ENCODE data around the gene SEPTIN3.
A peak's percentile ranks its signal among the peaks of the same experiment; 100 is the strongest.

SEPTIN3 gene

GRCh38 chr22:41976961-41977566 lies 7.8 kb downstream of the SEPTIN3 start:
- no peak for DNase-seq

GRCh38 chr22:41978732-41979131 lies 9.5 kb downstream of the SEPTIN3 start:
- no peak for DNase-seq

DNA sequence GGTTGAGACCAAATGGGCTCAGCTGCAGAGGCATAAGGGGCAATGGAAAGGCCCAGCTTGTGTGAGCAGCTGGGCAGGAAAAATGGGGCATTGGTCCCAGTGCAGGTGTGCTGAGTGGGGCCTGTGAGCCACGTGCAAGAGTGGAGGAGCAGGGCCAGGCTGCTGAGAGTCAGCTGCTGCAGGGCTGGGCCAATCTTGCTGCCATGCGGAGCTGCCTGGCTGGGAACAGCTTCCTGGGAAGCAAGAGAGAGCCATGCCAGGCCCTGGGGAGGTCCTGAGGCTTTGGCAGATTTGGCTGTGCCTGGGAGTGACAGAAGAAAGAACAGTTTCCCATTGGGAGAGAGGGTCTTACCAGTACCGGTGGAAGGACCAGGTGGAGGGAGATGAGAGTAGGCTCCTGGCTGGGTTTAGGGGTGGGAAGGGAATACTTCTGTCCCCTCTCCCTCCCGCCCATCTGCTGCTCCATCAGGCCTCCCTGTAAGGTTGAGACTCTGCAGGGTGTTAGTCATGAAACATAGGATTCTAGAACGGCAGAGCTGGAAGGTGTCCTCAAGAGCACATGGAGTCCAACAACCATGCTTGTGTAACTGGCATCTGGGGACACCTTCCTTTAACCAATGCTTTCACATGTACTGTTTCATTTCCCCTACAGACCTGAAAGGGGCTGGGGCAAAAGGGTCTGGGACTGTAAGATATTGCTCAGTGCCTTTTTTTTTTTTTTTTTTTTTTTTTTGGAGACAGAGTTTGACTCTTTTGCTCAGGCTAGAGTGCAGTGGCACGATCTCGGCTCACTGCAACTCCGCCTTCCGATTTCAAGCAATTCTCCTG lies 10.4 kb downstream of the SEPTIN3 start:
- no peak for DNase-seq

GRCh38 chr22:41982865-41983264 lies 13.6 kb downstream of the SEPTIN3 start:
- no peak for DNase-seq

- no peak for DNase-seq
Measured at GRCh38 chr22:41983513-41984405, 14.5 kb downstream of the SEPTIN3 start.

DNA sequence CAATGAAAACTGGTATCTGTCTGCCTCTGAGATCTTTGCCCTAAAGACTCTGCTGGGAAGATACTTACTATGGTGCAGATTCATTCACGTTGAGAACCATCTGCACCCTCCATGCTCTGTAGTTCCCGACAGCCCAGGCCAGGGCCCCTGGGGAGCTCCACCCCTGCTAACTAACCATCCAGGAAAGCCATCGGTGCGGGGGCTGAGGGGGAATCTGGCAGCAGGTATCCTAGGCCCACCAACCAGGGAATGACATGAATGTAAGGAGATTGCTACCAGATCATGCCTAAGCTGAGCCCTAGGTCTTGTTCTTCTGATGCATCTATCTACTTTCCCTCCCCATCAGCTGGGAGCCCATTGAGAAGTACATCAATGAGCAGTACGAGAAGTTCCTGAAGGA lies 18.0 kb downstream of the SEPTIN3 start:
- no peak for DNase-seq

DNA sequence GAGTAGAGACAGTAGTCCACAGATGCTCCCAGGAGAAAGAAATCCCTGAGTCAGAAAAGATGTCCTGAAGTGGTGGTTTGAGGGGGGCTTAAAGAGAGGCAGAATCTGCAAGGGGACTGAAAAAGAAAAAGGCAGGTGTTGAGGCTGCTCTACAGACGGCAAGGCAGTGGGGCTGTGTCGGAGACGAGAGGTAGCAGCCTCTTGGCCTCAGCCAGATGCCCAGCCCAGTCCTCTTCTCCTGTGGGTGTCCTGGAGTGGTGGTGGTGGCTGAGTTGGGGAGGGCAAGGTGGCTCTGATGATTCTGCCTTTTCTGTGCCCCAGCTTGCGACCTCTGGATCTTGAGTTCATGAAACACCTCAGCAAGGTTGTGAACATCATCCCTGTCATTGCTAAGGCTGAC lies 20.0 kb downstream of the SEPTIN3 start:
- DNase-seq: no peak

DNA sequence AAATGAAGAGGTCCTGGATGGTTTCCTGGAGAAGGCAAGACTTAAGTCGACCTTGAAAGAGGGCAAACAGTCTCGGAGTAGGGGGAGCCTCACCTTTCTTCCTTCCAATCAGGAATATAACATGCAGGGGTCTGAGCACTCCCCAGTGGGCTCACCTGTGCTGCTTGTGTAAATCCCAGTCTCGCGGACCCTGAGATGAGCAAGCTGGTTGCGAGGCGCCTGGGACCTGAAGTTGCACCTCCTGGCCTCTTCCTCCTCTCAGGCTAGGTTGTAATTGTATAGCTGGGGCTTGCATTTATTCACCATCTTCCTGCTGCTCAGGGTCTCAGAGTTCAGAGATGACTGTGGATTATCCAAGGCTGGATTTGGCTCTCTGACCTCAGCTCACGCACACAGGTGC lies 21.9 kb downstream of the SEPTIN3 start:
- no peak for DNase-seq

DNA sequence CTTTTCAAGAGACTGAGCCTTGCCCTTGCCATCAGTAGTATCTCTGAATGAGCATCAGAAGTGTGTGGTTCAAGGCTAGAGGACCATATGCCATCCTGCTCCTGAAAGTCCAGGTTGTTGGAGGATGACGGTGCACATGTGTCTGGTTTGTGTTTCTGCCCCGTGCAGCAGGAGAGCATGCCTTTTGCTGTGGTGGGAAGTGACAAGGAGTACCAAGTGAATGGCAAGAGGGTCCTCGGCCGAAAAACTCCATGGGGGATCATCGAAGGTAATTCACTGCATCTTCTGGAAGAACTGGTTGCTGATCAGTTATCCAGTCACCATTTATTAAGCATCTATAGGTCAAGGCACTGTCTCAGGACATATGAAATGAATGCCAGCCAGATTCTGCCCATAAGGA lies 23.3 kb downstream of the SEPTIN3 start:
- DNase-seq: no peak

DNA sequence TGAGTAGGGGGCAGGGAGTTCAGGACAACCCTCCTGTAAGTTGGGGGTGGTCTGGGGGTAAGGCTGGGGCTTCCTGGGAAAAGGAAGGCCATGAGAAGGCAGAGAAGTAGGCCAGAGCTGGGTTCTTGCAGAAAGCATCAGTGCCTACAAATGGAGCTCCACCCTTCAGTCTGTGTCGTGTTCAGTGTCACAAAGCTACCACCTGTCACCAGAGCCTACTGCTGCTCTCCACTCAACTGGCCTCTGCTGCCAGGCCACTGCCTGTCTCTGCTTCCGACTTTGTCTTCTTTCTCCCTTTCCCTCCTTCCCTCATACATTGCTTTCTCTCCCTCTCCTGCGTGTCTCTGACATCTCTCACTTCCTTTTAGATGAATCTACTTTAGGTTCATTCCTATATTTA lies 26.0 kb downstream of the SEPTIN3 start:
- DNase-seq: no peak

DNA sequence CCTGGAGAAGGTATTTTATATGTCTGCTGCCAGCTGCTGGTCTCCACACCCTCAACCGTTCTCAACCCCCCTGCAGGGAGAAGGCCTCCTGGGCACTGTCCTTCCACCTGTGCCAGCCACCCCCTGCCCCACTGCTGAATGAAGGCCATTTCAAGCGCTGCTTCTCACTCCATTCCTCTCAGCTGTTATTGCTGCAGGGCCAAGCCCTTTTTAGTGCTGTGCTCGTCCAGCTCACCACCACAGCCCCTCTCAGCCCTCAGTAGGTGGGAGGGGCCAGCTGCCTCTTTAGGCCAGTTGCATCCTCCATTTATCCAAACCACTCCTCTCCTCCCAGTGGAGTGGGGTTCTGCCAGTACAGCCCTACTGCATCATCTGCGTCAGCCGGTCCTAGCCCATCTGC lies 27.6 kb downstream of the SEPTIN3 start:
- DNase-seq: no peak

- peak; percentile 82 for DNase-seq
Measured at GRCh38 chr22:41998361-41999261, 29.4 kb downstream of the SEPTIN3 start, which contains the start of gene WBP2NL. Gene WBP2NL (plus strand): TSS chr22:41998788. CDS start chr22:41998819, 31 bp downstream.

DNA sequence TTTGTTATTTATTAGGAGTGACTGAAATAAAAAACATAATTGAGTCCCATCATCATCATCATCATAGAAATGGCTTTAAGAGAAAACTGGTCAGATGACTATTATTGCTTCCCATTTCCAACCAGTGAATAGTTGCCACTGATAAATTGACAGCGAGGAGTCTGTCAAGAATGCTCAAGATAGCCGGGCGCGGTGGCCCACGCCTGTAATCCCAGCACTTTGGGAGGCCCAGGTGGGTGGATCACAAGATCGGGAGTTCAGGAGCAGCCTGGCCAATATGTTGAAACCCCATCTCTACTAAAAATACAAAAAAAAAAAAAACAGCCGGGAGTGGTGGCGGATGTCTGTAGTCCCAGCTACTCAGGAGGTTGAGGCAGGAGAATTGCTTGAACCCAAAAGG lies 31.2 kb downstream of the SEPTIN3 start:
- no peak for DNase-seq

DNA sequence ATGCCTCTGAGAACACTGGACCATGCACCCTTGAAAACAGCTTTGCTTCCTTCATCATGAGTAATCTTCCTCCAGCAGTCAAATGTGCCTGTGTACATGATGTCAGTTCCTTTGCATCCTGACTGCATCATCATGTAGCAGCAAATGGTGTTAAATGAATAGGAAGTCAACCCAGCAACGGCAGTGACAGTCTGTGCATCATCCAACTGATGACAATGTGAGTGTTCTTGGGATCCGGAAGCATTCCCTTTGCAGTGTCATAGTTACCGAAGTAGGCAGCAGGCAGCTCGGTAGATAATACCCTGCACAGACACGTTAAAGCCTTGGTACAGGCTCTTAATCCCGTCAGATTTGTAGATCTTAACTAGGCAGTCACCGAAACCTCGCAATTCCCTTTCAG lies 31.9 kb downstream of the SEPTIN3 start:
- DNase-seq: no peak

DNA sequence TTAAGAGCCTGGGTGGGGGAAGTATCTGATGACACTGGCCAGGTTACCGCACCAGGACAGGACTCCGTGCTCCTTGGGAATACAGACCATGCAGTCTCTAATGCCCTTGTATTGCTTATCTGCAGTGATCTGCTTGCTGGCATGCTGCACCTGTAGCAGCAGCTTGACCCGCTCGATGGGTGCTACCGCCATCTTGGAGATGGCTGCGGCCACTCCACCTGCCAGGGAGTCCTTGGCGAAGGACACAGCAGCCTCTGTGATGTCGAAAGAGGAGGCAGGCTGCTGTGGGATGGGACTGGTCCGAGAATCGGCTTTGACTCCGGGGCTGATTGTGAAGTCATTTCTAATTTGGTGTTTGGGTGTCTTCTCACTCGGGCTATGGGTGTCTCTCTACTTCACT lies 32.5 kb downstream of the SEPTIN3 start:
- DNase-seq: no peak

DNA sequence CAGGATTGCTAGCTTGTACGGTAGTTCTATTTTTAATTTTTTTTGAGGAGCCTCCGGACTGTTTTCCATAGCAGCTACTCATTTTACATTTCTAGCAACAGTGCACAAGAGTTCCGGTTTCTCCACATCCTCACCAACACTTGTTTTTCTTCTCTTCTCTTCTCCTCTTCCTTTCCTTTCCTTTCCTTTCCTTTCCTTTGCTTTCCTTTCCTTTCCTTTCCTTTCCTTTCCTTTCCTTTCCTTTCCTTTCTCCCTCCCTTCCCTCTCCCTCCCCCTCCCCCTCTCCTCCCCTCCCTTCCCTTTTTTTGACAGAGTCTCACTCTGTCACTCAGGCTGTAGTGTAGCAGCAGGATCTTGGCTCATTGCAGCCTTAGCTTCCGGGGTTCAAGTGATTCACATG lies 38.7 kb downstream of the SEPTIN3 start:
- DNase-seq: no peak

- no peak for DNase-seq
Measured at GRCh38 chr22:42010778-42011177, 41.5 kb downstream of the SEPTIN3 start.

- no peak for DNase-seq
Measured at GRCh38 chr22:42013385-42013784, 44.1 kb downstream of the SEPTIN3 start.

DNA sequence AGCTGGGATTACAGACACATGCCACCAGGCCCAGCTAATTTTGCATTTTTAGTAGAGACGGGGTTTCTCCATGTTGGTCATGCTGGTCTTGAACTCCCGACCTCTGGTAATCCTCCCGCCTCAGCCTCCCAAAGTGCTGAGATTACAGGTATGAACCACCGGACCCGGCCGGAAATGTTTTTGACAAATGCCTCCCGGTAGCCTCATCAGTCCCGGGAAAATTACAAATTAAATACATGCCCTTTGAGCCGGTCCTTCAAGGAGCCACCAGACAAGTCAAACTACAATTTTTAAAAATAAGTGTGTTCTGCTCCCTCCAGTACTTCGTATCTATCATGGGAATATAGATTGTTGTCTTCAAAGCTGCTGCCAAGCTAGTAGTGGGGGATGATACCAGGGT lies 46.9 kb downstream of the SEPTIN3 start:
- DNase-seq: no peak

GRCh38 chr22:42018224-42018623 lies 49.0 kb downstream of the SEPTIN3 start:
- DNase-seq: no peak
